H1 (cell line): ENCODE data around the gene MALT1. TPM values are rescaled to one million over a fixed set of nuclear protein-coding genes. Genes with fewer than 3 reads are reported as not detected.

ENCODE experiments used
- CTCF ChIA-PET: fragments of 300-600 bp; sonication (Branson Sonifier 250); formaldehyde crosslinking; loops from one replicate; lab custom pipeline; 2021; ENCODE audit not compliant: partially characterized antibody; lab: Charles Lee
- POLR2A ChIA-PET: fragments of 300-600 bp; sonication (Branson Sonifier 250); formaldehyde crosslinking; loops from one replicate; lab custom pipeline; 2021; ENCODE audit warnings: inconsistent platforms; ENCODE audit not compliant: partially characterized antibody; lab: Charles Lee
- DNase-seq, 2 experiments: peaks; one replicate each; pipeline versions ENCODE4 v3.0.0 to v3.0.0-alpha.2; 2010 to 2022; ENCODE audit warnings: low spot score in 2 of 2, low read depth in 1 of 2, mixed read lengths in 1 of 2
- FAIRE-seq: peaks from 2 replicates; lab custom pipeline; 2011; peaks lifted over from hg19 to GRCh38; lab: Jason Lieb, UNC
- H2AFZ ChIP-seq: 2 replicates; pipeline ENCODE4 v1.8.1; 2012; ENCODE audit warnings: low read length, inconsistent platforms
- H2AK5ac ChIP-seq: 2 replicates; pipeline ENCODE4 v1.6.1; 2013; ENCODE audit warnings: low read depth, low read length
- H2BK120ac ChIP-seq: replicated peaks from 2 replicates; pipeline ENCODE3; 2013; ENCODE audit warnings: low read depth, low read length, inconsistent platforms
- H2BK12ac ChIP-seq: 2 replicates; pipeline ENCODE4 v1.6.1; 2013; ENCODE audit warnings: low read depth, low read length
- H2BK15ac ChIP-seq: 2 replicates; pipeline ENCODE4 v1.6.1; 2013; ENCODE audit warnings: low read length
- H2BK20ac ChIP-seq: 2 replicates; pipeline ENCODE4 v1.6.1; 2013; ENCODE audit warnings: low read length
- H2BK5ac ChIP-seq: 2 replicates; pipeline ENCODE4 v1.6.1; 2013; ENCODE audit warnings: low read depth, low read length
- H3K14ac ChIP-seq: 2 replicates; pipeline ENCODE4 v1.6.1; 2013; ENCODE audit warnings: inconsistent platforms; ENCODE audit not compliant: insufficient read length
- H3K18ac ChIP-seq: 2 replicates; pipeline ENCODE4 v1.6.1; 2013; ENCODE audit warnings: low read length; ENCODE audit errors: extremely low read depth
- H3K23ac ChIP-seq: 2 replicates; pipeline ENCODE4 v1.6.1; 2013; ENCODE audit warnings: inconsistent platforms; ENCODE audit not compliant: insufficient read length
- H3K23me2 ChIP-seq: 2 replicates; pipeline ENCODE4 v1.6.1; 2013; ENCODE audit warnings: low read depth, low read length
- H3K27ac ChIP-seq: 2 replicates; pipeline ENCODE4 v1.6.1; 2011; ENCODE audit warnings: low read depth, low read length, inconsistent platforms
- H3K27me3 ChIP-seq, 4 experiments: replicated peaks in 1 of 4; 1 replicate in 1 of 4; 2 replicates in 3 of 4; pipeline versions ENCODE4 v1.6.1 to v1.8.1; 2011 to 2013; ENCODE audit warnings: low read length in 3 of 4, mild to moderate bottlenecking in 3 of 4, inconsistent platforms in 2 of 4, mixed read lengths in 2 of 4, moderate library complexity in 1 of 4; ENCODE audit not compliant: control insufficient read depth in 3 of 4, insufficient read depth in 3 of 4; ENCODE audit errors: extremely low read depth in 1 of 4
- H3K36me3 ChIP-seq, 4 experiments: 2 replicates each; pipeline versions ENCODE4 v1.6.1 to v1.8.1; 2011 to 2013; ENCODE audit warnings: mild to moderate bottlenecking in 4 of 4, low read length in 3 of 4, moderate library complexity in 2 of 4, control low read depth in 1 of 4, inconsistent platforms in 1 of 4; ENCODE audit not compliant: insufficient read depth in 4 of 4, control insufficient read depth in 2 of 4
- H3K4ac ChIP-seq: replicated peaks from 2 replicates; pipeline ENCODE3; 2013; ENCODE audit warnings: low read length, low read depth, mixed read lengths, inconsistent platforms; ENCODE audit not compliant: insufficient read length
- H3K4me1 ChIP-seq, 4 experiments: replicated peaks in 1 of 4; 1 replicate in 1 of 4; 2 replicates in 3 of 4; pipeline versions ENCODE4 v1.6.1 to v1.8.1; 2011 to 2013; ENCODE audit warnings: low read length in 3 of 4, inconsistent platforms in 2 of 4, mixed read lengths in 1 of 4; ENCODE audit not compliant: insufficient read depth in 4 of 4, control insufficient read depth in 3 of 4
- H3K4me2 ChIP-seq, 2 experiments: 2 replicates each; pipeline versions ENCODE4 v1.6.1 to v1.8.1; 2011 to 2013; ENCODE audit warnings: low read depth in 2 of 2, low read length in 2 of 2, control low read depth in 1 of 2, inconsistent platforms in 1 of 2, mild to moderate bottlenecking in 1 of 2; ENCODE audit not compliant: insufficient read depth in 1 of 2
- H3K4me3 ChIP-seq, 4 experiments: fragments of 200-600, 300-600 bp in 1 of 4; sonication (generic), shearing (Covaris generic), sonication (Bioruptor Twin) in 1 of 4; 2 replicates each; pipeline versions ENCODE4 v1.5.1 to v1.8.1; 2011 to 2016; ENCODE audit warnings: low read length in 4 of 4, low read depth in 3 of 4, control low read depth in 2 of 4, inconsistent platforms in 2 of 4, mild to moderate bottlenecking in 2 of 4, mixed read lengths in 1 of 4, moderate library complexity in 1 of 4; ENCODE audit not compliant: insufficient read depth in 2 of 4; ENCODE audit errors: extremely low read depth in 1 of 4
- H3K56ac ChIP-seq: replicated peaks from 2 replicates; pipeline ENCODE3; 2013; ENCODE audit warnings: low read depth, mild to moderate bottlenecking, mixed read lengths, low read length, inconsistent platforms; ENCODE audit not compliant: insufficient read length
- H3K79me1 ChIP-seq: 2 replicates; pipeline ENCODE4 v1.6.1; 2013; ENCODE audit warnings: low read depth, low read length, control low read depth
- H3K79me2 ChIP-seq, 2 experiments: 2 replicates each; pipeline versions ENCODE4 v1.6.1 to v1.8.1; 2012 to 2013; ENCODE audit warnings: low read length in 2 of 2, mild to moderate bottlenecking in 2 of 2, inconsistent platforms in 1 of 2; ENCODE audit not compliant: insufficient read depth in 2 of 2, control insufficient read depth in 1 of 2
- H3K9ac ChIP-seq, 4 experiments: replicated peaks in 1 of 4; 1 replicate in 1 of 4; 2 replicates in 3 of 4; pipeline versions ENCODE4 v1.6.1 to v1.8.1; 2011 to 2013; ENCODE audit warnings: low read depth in 3 of 4, low read length in 3 of 4, control low read depth in 2 of 4, mild to moderate bottlenecking in 2 of 4, moderate library complexity in 2 of 4, inconsistent platforms in 1 of 4; ENCODE audit errors: extremely low read depth in 1 of 4
- H3K9me3 ChIP-seq, 2 experiments: 2 replicates each; pipeline versions ENCODE4 v1.6.1 to v1.8.1; 2012 to 2013; ENCODE audit warnings: mild to moderate bottlenecking in 2 of 2, moderate library complexity in 2 of 2, control low read depth in 1 of 2, inconsistent platforms in 1 of 2, low read depth in 1 of 2, low read length in 1 of 2, mixed read lengths in 1 of 2; ENCODE audit not compliant: insufficient read depth in 2 of 2
- H4K20me1 ChIP-seq, 2 experiments: replicated peaks in 1 of 2; 2 replicates each; pipeline versions ENCODE3 to v1.8.1; 2011 to 2013; ENCODE audit warnings: inconsistent platforms in 2 of 2, low read length in 2 of 2, mild to moderate bottlenecking in 1 of 2; ENCODE audit not compliant: insufficient read depth in 2 of 2, control insufficient read depth in 1 of 2
- H4K5ac ChIP-seq: 2 replicates; pipeline ENCODE4 v1.6.1; 2013; ENCODE audit warnings: low read length, low read depth, mixed read lengths, inconsistent platforms; ENCODE audit not compliant: insufficient read length
- H4K8ac ChIP-seq: 2 replicates; pipeline ENCODE4 v1.8.0; 2013; ENCODE audit warnings: mild to moderate bottlenecking, moderate library complexity, low read length, inconsistent platforms; ENCODE audit not compliant: insufficient read depth; ENCODE audit errors: extremely low read depth
- H4K91ac ChIP-seq: replicated peaks from 2 replicates; pipeline ENCODE3; 2013; ENCODE audit warnings: low read length, mixed read lengths, inconsistent platforms; ENCODE audit not compliant: insufficient read length
- CHD2 ChIP-seq: IDR thresholded peaks from 2 replicates; pipeline ENCODE4 v1.6.1; 2012; ENCODE audit warnings: low read length, improper control_type of control experiment
- CREB1 ChIP-seq: IDR thresholded peaks from 2 replicates; pipeline ENCODE4 v1.6.1; 2012; ENCODE audit warnings: inconsistent platforms
- EGR1 ChIP-seq: IDR thresholded peaks from 2 replicates; pipeline ENCODE4 v1.6.1; 2011; ENCODE audit warnings: low read depth, low read length, borderline replicate concordance
- EP300 ChIP-seq, 2 experiments: IDR thresholded peaks; 1 replicate in 1 of 2; 2 replicates in 1 of 2; pipeline ENCODE4 v1.6.1; 2011 to 2012; ENCODE audit warnings: low read depth in 2 of 2, low read length in 2 of 2, mild to moderate bottlenecking in 2 of 2, borderline replicate concordance in 1 of 2, inconsistent platforms in 1 of 2, moderate library complexity in 1 of 2
- HDAC6 ChIP-seq: IDR thresholded peaks from one replicate; pipeline ENCODE4 v1.7.1; 2012; ENCODE audit warnings: low read depth, mild to moderate bottlenecking, inconsistent platforms, low read length, moderate library complexity
- NRF1 ChIP-seq: IDR thresholded peaks from 2 replicates; pipeline ENCODE4 v1.6.1; 2011; ENCODE audit warnings: mild to moderate bottlenecking, low read depth, low read length, improper control_type of control experiment
- POLR2AphosphoS5 ChIP-seq: IDR thresholded peaks from 2 replicates; pipeline ENCODE4 v1.6.1; 2011; ENCODE audit warnings: low read depth, low read length
- RAD21 ChIP-seq, 2 experiments: IDR thresholded peaks in 1 of 2; conservative IDR thresholded peaks in 1 of 2; 2 replicates each; pipeline ENCODE4 v1.6.1; 2011; ENCODE audit warnings: low read depth in 2 of 2, low read length in 2 of 2, improper control_type of control experiment in 1 of 2, inconsistent platforms in 1 of 2, mild to moderate bottlenecking in 1 of 2, moderate library complexity in 1 of 2
- SIN3A ChIP-seq, 2 experiments: IDR thresholded peaks in 1 of 2; conservative IDR thresholded peaks in 1 of 2; 2 replicates each; pipeline ENCODE4 v1.6.1; 2011 to 2012; ENCODE audit warnings: low read length in 2 of 2, improper control_type of control experiment in 1 of 2, low read depth in 1 of 2, mild to moderate bottlenecking in 1 of 2
- SIRT6 ChIP-seq: IDR thresholded peaks from one replicate; pipeline ENCODE4 v1.7.1; 2012; ENCODE audit warnings: low read length, inconsistent platforms
- SP4 ChIP-seq: IDR thresholded peaks from 2 replicates; pipeline ENCODE4 v1.6.1; 2012; ENCODE audit warnings: low read length, inconsistent platforms
- SUZ12 ChIP-seq: fragments of 200-600 bp; sonication (generic); IDR thresholded peaks from 2 replicates; pipeline ENCODE4 v1.6.1; 2012; ENCODE audit warnings: mild to moderate bottlenecking, inconsistent platforms, low read length, moderate library complexity, mixed read lengths
- TAF7 ChIP-seq: optimal IDR thresholded peaks from 2 replicates; pipeline ENCODE3; 2011; ENCODE audit warnings: low read depth, mild to moderate bottlenecking, inconsistent platforms, low read length, moderate library complexity, borderline replicate concordance
- WGBS, 2 experiments: shearing (Covaris generic) in 1 of 2; methylation state at CpG; one replicate each; pipeline versions ENCODE4 v1.1.6 to v1.1.7; 2013 to 2015; ENCODE audit warnings: low lambda C conversion rate in 2 of 2, mixed read lengths in 2 of 2, inconsistent platforms in 1 of 2, low coverage in 1 of 2, missing lambda C conversion rate in 1 of 2; ENCODE audit not compliant: insufficient replicate concordance in 2 of 2, insufficient coverage in 1 of 2, insufficient read length in 1 of 2; ENCODE audit errors: extremely low coverage in 1 of 2, missing lambda C conversion rate in 1 of 2; 5-methylcytosine and 5-hydroxymethylcytosine counted together
- polyA plus RNA-seq, 7 experiments: library from polyadenylated mRNA; depleted of rRNA in 3 of 7; stranded (reverse) in 5 of 7; unstranded in 2 of 7; fragments of >200 nt in 5 of 7; fragments of 200-250 nt in 2 of 7; gene quantifications; 1 replicate in 5 of 7; 2 replicates in 1 of 7; 4 replicates in 1 of 7; pipeline versions ENCODE4 v1.2.1 to v1.2.3, GENCODE V29; 2011 to 2013; ENCODE audit warnings: missing spikeins in 2 of 7, mixed read lengths in 2 of 7
- total RNA-seq: library from RNA; stranded (reverse); fragmentation: NEBNext Ultra II Directional; extraction: Animal tissue kit (Norgen Biotek cat#: 25700); gene quantifications from 2 replicates; pipeline ENCODE4 v1.2.1, GENCODE V29; 2021
- TF ChIP-seq, protein P1 (sequence below): IDR thresholded peaks from 2 replicates; pipeline ENCODE4 v1.6.1; 2012; ENCODE audit warnings: inconsistent platforms

The MALT1 gene
- total and polyA plus RNA-seq, 2 of the 8 experiments (the other 6 are each of a cell fraction or from before 2014, with no cell fraction given): 10.7 to 25.9 TPM

DNA sequence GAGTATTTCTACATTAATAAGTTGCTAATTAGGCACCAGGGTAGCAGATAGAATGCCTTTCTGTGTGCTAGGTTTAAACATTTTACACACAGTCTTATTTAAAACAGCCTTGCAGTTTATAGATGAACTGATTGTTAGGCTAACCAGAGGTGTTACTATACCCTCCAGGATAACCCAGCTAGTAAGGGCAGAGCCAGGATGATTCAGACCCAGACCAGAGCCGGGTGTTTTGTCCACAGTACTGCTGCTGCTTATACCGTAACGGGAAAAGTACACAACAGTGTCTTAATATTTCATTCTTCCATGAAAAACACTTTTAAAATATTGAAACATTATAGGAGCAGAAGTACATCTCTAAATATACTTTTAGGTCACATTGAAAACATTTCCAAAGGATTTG lies 82.7 kb downstream of the MALT1 start:
- H3K9me3 ChIP-seq: no peaks in the 10 kb centered on the region
- TF ChIP-seq TAF7 (no peak), EP300 (IDR thresholded peaks at IDR 0.05; ENCODE audit: borderline replicate concordance in 1 of 2, low read depth in 2 of 2, low read length in 2 of 2) (no peak), SIRT6 (no peak), RAD21 (IDR thresholded peaks at IDR 0.05 in 1 of 2, conservative IDR thresholded peaks at IDR 0.05 in 1 of 2; ENCODE audit: low read depth in 2 of 2, low read length in 2 of 2) (no peak), CHD2 (no peak), EGR1 (no peak), SP4 (no peak), POLR2AphosphoS5 (no peak), HDAC6 (no peak), SIN3A (conservative IDR thresholded peaks at IDR 0.05 in 1 of 2, IDR thresholded peaks at IDR 0.05 in 1 of 2; ENCODE audit: low read depth in 1 of 2, low read length in 2 of 2) (no peak), SUZ12 (no peak), NRF1 (no peak), CREB1 (no peak)
- TF ChIP-seq, protein P1, sequence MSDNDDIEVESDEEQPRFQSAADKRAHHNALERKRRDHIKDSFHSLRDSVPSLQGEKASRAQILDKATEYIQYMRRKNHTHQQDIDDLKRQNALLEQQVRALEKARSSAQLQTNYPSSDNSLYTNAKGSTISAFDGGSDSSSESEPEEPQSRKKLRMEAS: no peak

More for the DNA sequence above, 82.7 kb downstream of the MALT1 start:
- Histone ChIP-seq H3K23ac (no peak overlapping the region), H3K18ac (no peak overlapping the region), H2BK5ac (no peak overlapping the region), H3K4me3 (no peak overlapping the region), H3K27ac (no peak overlapping the region), H3K23me2 (no peaks in the 10 kb centered on the region; the same call in 1 of the 2 replicates), H3K56ac (no peak overlapping the region), H2BK15ac (no peak overlapping the region), H4K5ac (no peak overlapping the region), H2AK5ac (no peak overlapping the region), H3K14ac (no peak overlapping the region), H3K36me3 (peaks cover 0 to 12% (median 4%) of the 10 kb centered on the region in 4 experiments; a peak in 3 of 8 replicates), H2AFZ (no peak overlapping the region), H3K4me1 (peaks cover 0 to 5% (median 0%) of the 10 kb centered on the region in 4 experiments; a peak in 5 of 7 replicates), H3K27me3 (no peaks in the 10 kb centered on the region), H2BK120ac (no peak overlapping the region), H3K4ac (no peak overlapping the region), H2BK12ac (no peak overlapping the region), H4K8ac (no peak overlapping the region), H3K79me2 (no peaks in the 10 kb centered on the region), H3K4me2 (no peak overlapping the region), H4K20me1 (peaks cover 0 to 1% of the 10 kb centered on the region in 2 experiments), H3K9ac (no peak overlapping the region), H3K79me1 (no peaks in the 10 kb centered on the region), H4K91ac (no peak overlapping the region), H2BK20ac (no peak overlapping the region)
- 95% methylated on average over 3 of the region's 3 CpGs; no CpG with 5 or more reads in 1 of the 2 experiments for WGBS, 2 experiments
- FAIRE-seq (no peak), DNase-seq (no peak)
- ChIA-PET CTCF (interaction anchor here (1.0 to 3.9 kb wide), 5 partner anchors 11 to 316 kb away, joined by 3 to 32 read pairs (median 14); no protein-coding TSS in a partner anchor), POLR2A (interaction anchor here (1.2 kb wide), 1 partner anchor 10 kb away, joined by 3 read pairs; no protein-coding TSS in a partner anchor)
